ENCODE data around the gene LAMA2.

- no peak for TF ChIP-seq FOXM1 (IDR thresholded peaks at IDR 0.05; ENCODE audit: borderline replicate concordance)
- TF ChIP-seq SP1 (IDR thresholded peaks at IDR 0.05): no peak
- TF ChIP-seq CTBP1 (IDR thresholded peaks at IDR 0.05; ENCODE audit: borderline replicate concordance): no peak
- no peak for TF ChIP-seq TARDBP (IDR thresholded peaks at IDR 0.05)
- TF ChIP-seq BHLHE40 (IDR thresholded peaks at IDR 0.05; ENCODE audit: borderline replicate concordance): no peak
These were observed 528.2 kb downstream of the LAMA2 start for GRCh38 chr6:129411092-129411491.
